NCI-H187 (cell line): ENCODE measurements around the gene DKC1.

Experiments
- DNase-seq, 2 experiments: peaks; one replicate each; lab custom pipeline; 2025; lab: John Stamatoyannopoulos, UW

DKC1 gene

DNA sequence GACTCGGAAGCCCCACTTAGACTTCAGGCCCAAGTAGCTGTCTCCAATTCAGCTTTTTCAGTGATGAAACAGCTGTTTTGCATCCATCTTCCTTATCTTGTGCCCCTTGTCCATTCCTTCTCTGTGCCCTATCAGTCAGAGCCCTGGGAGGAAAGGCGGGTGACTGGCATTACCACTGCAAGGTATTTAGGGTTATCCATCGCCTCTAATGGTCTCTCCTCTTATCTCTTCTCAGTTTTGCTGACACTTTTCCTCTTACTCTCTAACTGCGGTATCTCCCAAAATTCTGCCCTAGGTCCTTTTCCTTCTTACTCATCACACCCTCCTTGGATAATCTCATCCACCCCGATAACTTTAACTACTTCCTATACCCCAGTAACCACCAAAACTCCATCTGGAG, 25.5 kb upstream of the DKC1 start:
- DNase-seq, result no peak

DNA sequence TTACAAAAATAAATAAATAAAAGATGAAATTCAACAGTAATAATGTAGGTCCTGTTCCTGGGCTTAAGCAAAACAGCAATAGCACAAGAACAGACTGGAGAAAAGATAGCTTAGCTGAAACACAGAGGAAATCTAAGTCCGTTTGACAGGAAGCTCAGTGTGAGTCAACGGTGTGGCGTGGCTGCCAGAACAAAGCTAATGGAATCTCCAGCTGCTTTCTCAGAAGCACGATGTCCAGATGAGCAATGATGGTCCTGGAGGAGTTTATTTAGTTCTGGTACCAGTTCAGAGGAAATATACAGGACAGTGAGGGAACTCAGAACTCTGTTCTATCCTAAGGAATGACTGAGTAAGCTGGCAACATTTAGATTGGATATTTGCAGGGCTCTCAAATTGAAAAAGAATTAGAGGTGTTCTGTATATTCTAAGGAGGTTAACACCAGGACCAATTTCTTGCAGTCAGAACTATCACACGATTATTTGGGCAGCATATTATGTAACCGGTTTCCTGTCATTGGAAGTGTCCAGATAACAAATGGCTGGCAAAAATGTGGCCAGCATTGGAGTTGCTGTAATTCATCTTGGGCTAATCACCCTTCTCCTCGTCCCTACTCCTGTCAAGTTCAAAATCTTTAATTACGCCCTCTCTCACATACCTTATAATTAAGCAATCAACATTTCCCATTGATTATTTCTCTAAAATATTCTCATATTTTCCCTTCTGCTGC, 24.5 kb upstream of the DKC1 start:
- DNase-seq, result no peak

DNA sequence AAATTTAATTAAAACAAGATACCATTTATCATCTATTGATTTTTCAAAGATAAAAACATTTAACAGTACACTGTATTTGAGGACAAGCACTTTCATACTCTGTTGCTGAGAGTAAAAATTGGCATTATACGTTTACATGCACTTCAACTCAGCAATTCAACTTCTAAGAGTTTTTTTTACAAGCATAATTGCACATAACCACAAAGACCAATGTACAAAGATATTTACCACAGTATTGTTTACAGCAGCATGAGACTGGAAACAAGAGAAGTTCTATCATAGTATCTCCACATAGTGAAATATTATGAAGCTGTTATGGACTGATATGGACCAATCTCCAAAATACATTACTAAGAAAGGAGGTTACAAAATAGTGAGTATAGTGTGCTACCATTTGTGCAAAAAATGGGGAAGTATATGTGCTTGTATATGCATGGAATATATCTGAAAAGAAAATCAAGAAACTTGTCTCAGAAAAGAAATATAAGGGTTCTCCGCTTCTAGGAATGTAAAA, 22.7 kb upstream of the DKC1 start:
- DNase-seq, result no peak

DNA sequence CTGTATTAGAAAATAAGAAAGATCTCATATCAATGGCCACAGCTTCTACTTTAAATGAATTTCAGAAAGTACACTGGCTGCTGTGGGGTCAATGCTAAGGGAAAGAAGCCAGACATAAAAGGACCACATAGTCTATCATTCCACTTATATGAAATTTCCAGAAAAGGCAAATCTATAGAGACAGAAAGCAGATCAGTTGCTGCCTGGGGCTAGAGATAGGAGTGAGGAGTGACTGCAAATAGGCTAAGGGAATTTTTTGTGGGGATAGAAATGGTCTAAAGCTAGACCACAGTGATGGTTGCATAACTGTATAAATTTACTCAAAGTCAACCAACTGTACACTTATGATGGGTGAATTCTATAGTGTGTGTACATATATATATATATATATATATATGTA, 20.1 kb upstream of the DKC1 start:
- no peak for DNase-seq

DNA sequence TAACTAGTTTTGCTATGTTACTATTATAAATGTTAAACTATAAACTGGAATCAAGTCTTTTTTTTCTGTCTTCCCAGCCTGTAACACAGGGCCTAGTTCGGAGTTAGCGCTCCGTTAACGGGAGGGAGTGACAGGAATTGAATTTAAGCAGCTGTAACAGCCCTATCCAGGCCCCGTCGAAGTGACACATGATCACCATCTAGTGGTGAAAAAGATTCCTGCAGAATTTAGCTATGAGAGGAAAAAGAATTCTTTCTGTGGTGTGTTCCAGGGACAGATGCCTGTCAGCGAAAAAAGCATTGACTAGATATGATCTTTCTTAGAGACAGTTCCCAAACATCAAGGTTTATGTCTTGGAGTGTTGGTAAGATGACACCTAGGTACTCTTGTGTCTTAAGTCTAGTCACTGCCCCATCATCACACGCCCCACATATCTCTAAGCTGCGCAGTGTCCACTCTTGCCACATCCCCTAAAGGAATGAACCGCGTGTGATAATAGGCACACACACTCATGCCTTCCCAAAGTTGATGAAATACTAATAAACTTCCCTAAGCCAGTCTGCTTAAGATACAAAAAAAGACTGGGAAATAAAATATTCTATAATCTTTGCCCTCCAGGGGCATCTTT, 13.8 kb upstream of the DKC1 start:
- DNase-seq, result peak; percentile 67 to 71

DNA sequence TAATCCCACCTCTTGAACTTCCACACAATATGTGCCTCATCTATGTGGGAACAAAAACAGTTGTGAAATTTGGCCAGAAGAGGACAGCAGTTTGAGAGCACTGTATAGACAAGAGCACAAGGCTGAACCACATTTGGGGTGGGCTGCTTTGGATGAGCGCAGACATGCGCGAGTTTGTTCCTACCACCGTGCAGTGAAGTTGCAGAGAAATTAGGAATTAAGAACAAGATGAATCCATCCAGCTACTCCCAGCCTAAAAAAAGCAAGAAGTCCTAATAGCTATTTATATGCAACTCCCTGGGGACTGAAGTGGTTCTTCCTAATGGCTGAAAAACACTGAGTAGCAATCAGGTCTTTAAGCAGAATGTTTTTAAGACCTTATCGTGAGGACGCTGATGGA, 12.8 kb upstream of the DKC1 start:
- DNase-seq, result no peak

DNA sequence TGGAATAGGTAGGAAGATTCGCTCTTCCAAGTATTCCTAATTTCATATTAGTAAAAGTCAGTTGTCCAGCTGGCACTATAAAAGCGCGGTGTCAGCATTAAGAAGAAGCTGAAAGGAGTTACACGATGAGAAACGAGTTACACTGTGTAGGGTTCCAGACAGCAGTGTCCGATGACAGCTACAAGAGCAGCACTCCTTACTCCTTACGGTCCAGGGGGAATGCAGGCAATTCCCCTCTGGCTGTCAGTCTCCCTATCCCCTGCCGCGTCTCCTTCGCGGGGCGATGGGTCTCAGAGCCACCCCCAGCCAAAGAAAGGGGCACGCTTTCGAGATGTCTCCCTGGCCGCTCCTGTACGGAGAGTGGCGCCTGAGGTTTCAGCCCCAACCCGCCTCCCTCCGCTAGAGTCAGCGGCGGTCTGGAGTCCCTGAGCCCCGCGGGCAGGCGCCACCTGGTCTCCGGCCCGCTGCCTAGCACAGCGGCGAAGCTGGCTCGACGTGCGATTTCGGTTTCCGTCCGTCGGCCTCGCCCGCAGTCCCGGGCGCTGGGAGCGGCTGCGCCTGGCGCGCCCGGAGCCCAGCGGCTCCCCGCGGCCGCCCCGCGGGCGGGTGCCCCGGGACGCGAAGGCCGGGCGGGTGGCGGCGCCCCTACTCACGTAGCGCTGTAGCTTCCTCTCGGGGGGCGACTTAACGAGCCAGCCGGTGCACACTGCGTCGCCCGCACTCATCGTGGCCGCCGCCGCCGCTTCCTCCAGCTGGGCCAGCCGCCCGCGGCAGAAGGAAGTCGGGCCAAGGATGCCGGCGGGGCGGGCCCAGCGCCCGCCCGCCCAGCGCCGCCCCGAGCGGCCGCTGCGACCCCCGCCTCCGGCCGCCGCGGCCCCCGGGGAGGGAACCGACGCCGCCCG, 12.1 kb upstream of the DKC1 start, which contains the start of gene GAB3:
TSS of gene GAB3 (minus strand) at position 777 of the 902 bp plus-strand sequence. CDS start at position 725, 52 bp downstream.
- DNase-seq, result no peak

DNA sequence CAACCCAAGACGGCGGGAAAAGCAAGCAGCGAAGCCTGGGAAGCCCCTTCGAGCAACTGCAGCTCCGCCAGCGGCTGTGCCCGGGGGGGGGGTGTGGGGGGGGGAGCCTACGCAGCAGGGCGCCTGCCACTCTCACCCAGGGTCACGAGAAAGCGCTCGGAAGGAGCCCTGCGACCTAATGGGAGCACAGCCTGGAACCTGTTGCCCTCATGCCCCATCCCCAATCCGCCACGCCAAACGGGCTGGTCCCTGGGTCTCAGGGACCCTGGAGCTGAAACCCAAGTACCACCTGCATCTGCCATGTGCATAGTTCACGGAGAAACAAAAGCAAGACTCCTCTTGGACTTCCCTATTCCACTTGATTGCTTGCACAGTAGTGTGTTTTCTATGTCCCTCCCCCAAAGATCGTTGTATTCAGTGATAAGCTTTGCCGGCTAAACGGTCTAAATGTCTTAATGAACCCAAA, 11.4 kb upstream of the DKC1 start:
- no peak for DNase-seq

DNA sequence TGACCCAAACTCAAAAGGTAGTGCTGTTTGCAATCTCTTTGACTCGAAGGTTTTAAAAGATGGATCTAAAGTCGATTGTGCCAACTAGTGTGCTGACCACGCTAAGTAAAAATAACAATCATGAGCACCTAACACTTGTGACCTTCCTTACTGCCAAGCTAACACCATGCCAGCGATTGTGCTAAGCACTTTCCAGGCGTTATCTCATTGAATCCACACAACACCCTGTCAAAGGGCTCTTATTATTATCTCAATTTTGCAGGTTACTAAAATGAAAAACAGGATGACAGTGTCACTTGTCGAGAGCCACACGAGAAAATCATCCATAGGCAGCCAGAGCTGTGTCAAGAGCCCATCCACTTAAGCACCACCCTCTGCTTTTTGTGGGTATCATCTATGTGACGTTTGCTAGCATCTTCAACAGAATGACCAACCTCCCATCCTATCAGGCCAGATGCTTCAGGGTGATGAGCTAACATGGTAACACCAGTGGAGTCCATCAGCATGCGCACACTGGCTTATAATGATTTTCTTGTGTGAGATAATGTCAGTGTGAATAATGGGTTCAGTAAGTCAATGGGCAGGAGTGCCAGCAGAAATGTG, 10.9 kb upstream of the DKC1 start:
- no peak for DNase-seq

DNA sequence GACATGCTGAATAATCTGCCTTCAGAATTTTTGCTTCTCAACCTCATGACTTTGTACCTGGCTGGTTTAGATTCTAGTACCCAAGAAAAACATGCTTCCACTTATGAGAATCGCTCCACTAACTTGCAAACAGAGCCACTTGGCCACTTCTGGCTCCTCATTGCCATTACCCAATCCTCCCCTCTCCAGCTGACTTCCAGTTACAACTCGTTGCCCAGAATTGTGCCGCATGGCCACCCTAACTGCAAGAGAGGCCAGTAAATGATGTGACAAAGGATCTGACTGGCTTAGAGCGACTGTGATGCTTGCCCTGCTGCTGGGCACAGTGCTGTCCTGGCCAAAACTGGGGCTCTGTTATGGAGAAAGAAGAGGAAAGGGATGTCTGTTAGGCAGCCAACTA, 4.0 kb upstream of the DKC1 start:
- DNase-seq, result no peak

DNA sequence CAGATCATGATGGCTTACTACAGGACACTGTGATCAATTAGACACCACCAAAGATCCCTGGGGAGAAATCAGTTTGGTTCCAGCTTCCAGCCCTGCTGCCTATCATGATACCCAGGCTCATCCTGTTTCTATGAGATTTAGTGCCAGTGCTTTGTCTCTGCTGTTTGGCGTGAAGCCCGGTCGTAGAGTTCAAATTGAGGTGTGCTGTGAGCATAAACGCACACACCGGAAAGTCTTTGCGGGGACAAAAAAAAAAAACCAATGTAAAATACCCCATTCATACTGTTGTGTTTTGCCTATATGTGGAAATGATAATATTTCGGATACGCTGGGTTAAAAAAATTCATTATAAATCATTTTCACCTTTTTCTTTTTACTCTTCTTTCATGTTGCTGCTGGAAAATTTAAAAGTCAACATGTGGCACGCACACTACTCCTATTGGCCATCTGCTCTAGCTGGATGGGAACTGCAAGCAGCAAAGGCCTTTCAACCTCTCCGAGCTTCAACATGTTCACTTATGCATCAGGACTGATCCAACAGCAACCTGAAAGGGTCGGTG, 607 bp upstream of the DKC1 start:
- peak in 1 of 2 experiments; percentile 51 for DNase-seq

DNA sequence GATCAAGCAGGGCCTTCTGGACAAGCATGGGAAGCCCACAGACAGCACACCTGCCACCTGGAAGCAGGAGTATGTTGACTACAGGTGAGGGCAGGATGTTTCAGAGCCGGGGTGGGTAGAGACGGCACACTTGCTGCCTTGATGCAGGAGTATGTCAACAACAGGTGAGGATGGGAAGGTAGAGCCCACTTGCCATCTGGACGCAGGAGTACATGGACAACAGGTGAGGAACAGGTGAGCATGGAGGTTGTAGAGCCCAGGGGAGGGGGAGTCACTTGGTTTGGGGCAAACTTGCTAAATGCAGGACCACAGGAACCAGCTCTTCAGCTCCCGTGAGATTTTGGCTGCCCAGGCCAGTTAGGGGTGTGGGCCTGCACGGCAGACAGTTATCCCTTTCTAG, 12.0 kb downstream of the DKC1 start:
- DNase-seq, result no peak

DNA sequence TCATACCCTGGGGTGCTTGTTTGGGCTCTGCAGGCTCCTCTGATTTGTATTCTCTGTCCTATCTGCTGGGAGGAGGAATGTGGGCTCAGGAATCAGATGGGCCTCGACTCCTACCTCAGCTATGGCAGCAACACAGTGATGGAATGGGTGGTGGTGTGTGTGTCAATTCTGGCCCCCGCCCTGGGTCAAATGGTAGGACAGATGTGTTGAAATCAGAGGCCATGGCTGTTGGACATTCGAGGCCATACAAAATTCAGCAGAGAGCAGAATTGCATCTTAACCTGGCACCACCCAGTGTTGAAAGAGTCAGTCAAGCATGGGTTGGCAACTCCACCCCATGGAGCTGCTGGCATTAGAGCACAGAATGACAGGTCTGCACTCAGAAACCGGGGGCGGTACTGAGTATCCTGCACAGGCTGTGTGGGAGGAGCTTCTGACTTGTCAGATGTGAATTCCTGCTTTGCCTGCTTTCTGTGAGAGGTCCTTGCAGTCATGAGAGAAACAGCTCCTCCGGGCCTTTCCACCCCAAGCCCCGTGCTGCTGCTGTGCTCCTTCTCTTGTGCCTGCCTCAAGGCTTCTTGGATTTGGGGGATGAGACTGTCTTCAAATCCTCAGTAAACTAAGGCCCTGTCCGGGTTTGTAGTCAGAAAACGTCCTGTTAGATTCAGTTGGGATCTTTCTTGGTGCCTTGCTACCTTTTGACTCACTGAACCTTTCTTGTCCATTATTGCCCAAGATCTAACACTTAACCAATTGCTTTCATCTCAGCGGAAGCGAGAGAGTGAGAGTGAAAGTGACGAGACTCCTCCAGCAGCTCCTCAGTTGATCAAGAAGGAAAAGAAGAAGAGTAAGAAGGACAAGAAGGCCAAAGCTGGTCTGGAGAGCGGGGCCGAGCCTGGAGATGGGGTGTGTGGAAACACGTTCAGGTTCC, 13.0 kb downstream of the DKC1 start:
- no peak for DNase-seq

DNA sequence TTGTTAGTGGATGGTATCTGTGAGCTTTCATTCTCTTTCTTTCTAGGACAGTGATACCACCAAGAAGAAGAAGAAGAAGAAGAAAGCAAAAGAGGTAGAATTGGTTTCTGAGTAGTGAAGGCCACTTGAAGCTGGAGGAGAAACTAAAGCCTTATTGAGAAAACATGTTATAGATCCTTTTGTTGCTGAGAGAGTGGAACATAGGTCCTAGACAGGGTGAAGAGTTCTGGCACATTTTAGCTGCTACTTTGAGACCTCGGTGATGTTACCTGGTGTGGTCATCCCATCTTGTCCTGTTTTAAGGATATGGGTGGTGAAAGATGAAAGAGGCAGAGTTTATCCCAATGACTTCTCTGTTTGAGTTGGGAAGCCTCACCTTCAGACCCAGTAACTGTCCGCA, 14.1 kb downstream of the DKC1 start:
- DNase-seq, result no peak

DNA sequence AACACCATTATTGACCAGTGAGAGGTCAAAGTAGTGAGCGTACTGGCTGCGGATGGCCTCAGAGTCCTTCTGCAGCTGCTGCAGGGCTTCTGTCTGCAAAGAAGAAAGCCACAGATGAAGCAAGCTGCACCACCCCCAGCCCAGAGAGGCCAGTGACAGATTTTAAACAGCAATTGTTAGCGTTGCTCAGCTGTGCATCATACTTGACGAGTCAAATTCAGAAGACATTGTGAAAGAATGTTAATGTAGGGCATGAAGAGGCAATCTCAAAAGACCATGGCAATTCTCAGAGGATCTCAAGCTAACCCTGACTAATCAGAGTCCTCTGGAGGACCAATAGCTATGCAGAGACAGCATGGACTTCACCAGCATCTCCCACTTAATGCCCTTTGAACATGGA, 16.6 kb downstream of the DKC1 start:
- no peak for DNase-seq

DNA sequence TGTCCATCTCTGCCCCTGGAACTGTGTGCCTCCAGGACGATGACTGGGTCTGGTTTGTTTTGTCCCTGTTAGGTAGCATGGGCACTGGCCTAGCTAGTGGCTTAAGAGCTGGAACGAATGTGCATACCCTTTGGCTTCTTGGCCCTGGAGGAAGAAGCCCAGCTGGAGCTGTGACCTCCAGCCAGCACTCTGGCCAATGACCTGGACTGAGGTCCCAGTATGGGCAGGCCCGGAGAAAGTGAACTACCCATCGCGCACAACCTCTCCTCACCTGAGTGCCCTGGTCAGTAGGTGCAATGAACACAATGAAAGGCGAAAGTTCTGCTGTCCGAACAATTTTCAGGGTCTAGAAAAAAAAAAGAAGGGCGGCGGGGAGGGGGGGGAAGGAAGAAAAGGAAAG, 18.3 kb downstream of the DKC1 start:
- DNase-seq, result no peak

DNA sequence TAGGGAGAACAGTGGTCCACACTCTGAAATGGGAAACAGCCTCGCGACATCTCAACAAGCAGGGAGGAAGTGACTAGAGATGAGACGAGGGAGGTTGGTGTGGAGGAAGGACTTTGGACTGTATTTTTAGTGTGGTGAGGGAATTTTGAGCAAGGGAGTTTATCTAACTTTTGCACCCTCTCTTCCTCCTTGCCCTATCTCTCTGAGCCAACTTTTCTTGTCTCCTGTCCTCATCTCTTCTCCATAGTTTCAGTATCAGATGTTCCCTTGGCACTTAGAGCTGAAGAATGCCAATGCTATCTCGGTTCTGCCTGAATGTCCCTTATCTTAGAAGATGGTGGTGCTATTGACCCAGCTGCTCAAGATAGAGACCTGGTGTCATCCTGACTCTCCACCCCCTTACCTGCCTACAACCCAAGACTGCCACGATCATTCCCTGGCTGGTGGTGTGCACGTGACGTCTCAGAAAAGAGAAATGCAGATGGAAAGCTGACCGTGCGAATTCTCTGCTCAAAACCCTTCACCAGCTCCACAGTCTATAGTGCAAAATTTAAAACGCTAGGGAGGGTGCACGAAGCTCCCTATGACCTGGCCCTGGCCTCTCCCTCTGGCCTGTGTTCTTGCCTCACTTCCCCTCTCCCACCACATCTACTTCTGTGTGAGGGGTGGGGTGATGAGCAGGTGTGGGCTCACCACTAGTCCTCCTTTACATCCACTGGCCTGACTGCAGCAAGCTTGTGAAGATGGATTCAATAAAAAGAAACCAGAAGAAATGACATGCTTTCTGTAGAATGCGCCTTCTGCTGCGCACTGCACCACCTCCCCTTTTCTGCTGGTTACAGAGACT, 21.7 kb downstream of the DKC1 start:
- no peak for DNase-seq

DNA sequence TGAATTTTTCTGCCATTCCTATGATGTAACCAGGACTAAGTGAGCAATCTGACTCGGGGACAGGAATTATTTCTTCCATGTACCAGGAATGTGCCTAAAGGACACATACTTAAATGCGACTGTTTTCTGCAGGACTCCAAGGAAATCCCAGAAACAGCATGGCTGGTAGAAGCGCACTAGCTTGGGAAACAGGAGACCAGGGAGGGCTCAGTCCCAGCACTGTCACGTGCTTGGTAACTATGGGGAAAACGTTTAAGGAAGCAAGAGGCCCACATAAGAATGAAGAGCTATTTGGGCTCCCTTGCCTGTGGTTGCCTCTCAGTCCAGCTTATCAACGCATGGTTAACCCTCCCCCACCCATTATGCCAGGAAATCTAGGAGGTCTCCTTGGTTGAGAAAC, 23.1 kb downstream of the DKC1 start:
- no peak for DNase-seq

DNA sequence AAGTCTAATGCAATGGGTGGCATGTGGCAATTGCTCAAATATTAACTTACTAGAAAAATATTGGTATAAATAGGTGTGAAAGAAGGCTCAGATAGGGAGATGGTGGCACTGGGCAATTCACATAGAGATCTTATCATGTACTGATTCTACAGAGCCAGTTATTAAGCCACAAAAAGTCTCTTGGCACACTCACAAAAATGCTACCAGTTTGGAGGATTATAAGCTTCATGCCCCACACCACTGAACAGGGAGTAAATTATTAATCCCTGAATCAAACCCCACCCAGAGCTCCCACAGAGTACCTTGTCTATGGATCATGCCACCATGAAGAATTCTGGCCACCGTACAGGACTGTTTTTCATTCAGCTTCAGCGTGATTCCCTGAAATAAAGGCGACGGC, 28.8 kb downstream of the DKC1 start:
- no peak for DNase-seq

DNA sequence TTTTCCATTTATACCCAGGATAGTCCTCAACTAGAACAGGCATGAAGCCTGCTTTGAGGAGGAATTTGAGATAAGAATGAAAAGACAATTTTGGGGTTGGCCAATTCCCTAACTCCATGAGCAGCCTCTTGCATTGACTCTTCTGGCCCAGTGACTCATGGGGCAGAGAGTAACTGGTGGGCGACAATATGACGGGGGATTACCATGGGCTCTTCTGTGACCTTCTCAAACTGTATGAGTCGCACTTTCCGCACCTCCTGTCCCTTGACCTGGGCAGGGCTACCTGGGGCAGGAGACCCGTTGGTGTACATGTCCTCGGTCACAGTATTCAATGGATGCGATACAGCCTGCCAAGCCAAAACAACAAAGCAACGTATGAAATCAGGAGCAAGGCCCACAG, 29.3 kb downstream of the DKC1 start:
- DNase-seq, result no peak
